BLaER1 (cell line): ENCODE results near the gene IPO8.
"Not testable (repeated sequence)": the region's sequence is repeated elsewhere in the genome, so short reads cannot be mapped to it uniquely, and the experiment has no call there.

Experiments
- H3K27ac ChIP-seq: shearing (Covaris generic); formaldehyde crosslinking; 2 replicates; pipeline ENCODE4 v1.8.1; 2022
- H3K27me3 ChIP-seq: shearing (Covaris generic); formaldehyde crosslinking; 2 replicates; pipeline ENCODE4 v1.8.1; 2022
- H3K36me3 ChIP-seq: shearing (Covaris generic); formaldehyde crosslinking; 2 replicates; pipeline ENCODE4 v1.8.1; 2022
- H3K4me1 ChIP-seq: shearing (Covaris generic); formaldehyde crosslinking; 2 replicates; pipeline ENCODE4 v1.8.1; 2022
- H3K4me2 ChIP-seq: shearing (Covaris generic); formaldehyde crosslinking; 2 replicates; pipeline ENCODE4 v1.8.1; 2022
- H3K4me3 ChIP-seq: shearing (Covaris generic); formaldehyde crosslinking; 2 replicates; pipeline ENCODE4 v1.8.1; 2022
- H3K9ac ChIP-seq: shearing (Covaris generic); formaldehyde crosslinking; 2 replicates; pipeline ENCODE4 v1.8.1; 2022
- H3K9me3 ChIP-seq: shearing (Covaris generic); formaldehyde crosslinking; 2 replicates; pipeline ENCODE4 v1.8.1; 2022
- H4K20me1 ChIP-seq: shearing (Covaris generic); formaldehyde crosslinking; 2 replicates; pipeline ENCODE4 v1.8.1; 2022
- Cebpa-rat ChIP-seq: shearing (Covaris generic); IDR thresholded peaks from 2 replicates; pipeline ENCODE4 v1.8.1; 2022

The IPO8 gene

GRCh38 chr12:30631740-30632139 lies 63.9 kb downstream of the IPO8 start:
- H3K9me3 ChIP-seq, result no peaks in the 10 kb centered on the region
- no peak for TF ChIP-seq Cebpa-rat
- H3K4me3 ChIP-seq, result no peak overlapping the region
- H3K36me3 ChIP-seq, result peaks cover 77% of the 10 kb centered on the region
- no peak overlapping the region for H3K4me2 ChIP-seq
- no peaks in the 10 kb centered on the region for H4K20me1 ChIP-seq
- H3K9ac ChIP-seq, result no peak overlapping the region
- H3K27ac ChIP-seq, result no peak overlapping the region
- no peaks in the 10 kb centered on the region for H3K4me1 ChIP-seq
- no peaks in the 10 kb centered on the region for H3K27me3 ChIP-seq

- Histone ChIP-seq H3K4me1 (no peaks in the 10 kb centered on the region), H3K9me3 (no peaks in the 10 kb centered on the region), H3K27ac (no peak overlapping the region), H3K27me3 (no peaks in the 10 kb centered on the region), H3K9ac (no peak overlapping the region), H3K4me2 (no peak overlapping the region), H4K20me1 (no peaks in the 10 kb centered on the region), H3K4me3 (no peak overlapping the region), H3K36me3 (peaks cover 70% of the 10 kb centered on the region)
- no peak for TF ChIP-seq Cebpa-rat
Observed at GRCh38 chr12:30630979-30631285, 64.7 kb downstream of the IPO8 start.

DNA sequence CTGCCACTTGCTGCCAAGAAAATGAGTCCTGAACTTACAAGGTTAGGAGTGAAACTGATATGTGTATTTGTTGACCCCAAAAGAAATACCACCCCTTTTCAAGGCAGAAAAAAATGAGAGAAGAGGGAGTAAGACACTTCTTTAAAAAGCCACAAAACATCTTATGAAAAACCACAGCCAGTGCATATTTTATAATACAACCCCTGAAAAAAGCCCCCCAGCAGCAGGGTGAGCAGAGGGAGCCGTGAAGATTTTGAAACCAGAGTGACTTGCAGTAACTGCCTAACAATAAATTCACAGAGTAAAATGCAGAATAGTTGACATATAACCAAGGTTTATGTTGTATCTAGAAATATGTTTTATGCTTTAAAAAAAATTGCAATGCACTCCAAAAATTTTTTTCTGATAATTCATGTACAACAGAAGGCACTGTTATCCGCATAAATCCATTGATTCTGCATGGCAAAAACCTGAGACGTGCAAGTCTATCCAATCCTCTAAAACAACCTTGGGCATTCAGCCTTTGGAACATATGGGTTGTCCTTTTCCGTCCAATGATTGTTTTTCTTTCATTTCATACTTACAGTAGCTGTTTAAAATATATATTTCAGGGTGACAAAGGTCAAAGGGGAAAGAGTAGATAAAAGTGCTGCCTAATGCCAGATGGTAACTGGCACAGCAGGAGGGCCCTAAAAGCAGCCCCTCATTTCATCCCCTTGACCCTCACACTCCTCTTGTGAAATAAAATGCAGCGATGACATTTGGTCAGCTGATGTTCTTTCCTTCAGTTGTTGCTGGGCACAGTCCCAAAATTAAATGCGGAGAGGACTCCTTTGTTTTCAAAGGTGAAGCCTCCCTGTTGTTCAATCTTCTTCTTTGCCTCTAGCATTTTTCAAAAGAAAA lies 65.3 kb downstream of the IPO8 start:
- H4K20me1 ChIP-seq, result no peaks in the 10 kb centered on the region
- no peak overlapping the region for H3K4me3 ChIP-seq
- H3K4me2 ChIP-seq, result no peak overlapping the region
- peaks cover 65% of the 10 kb centered on the region for H3K36me3 ChIP-seq
- no peak for TF ChIP-seq Cebpa-rat
- no peak overlapping the region for H3K27ac ChIP-seq
- H3K9me3 ChIP-seq, result no peaks in the 10 kb centered on the region
- no peaks in the 10 kb centered on the region for H3K27me3 ChIP-seq
- H3K9ac ChIP-seq, result no peak overlapping the region
- no peaks in the 10 kb centered on the region for H3K4me1 ChIP-seq

DNA sequence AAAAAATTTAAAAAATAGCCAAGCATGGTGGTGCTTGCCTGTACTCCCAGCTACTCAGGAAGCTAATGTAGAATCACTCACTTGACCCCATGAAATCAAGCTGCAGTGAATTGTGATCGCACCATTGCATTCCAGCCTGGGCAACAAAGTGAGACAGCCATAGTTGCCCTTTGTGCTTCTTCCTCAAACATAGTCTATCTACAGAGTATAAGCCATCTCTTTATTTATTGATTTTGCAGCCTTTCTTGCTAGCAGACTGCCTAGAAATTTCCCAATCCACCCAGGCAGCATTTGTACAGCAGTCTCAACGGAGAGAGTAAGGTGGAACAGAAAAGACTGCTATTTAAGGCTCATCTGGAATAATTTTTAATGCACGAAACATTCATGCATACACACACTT lies 68.8 kb downstream of the IPO8 start:
- no peak overlapping the region for H3K27ac ChIP-seq
- H3K9ac ChIP-seq, result no peak overlapping the region
- no peak for TF ChIP-seq Cebpa-rat
- no peaks in the 10 kb centered on the region for H4K20me1 ChIP-seq
- H3K4me1 ChIP-seq, result no peaks in the 10 kb centered on the region
- H3K36me3 ChIP-seq, result peaks cover 38% of the 10 kb centered on the region
- H3K4me3 ChIP-seq, result no peak overlapping the region
- no peak overlapping the region for H3K4me2 ChIP-seq
- H3K9me3 ChIP-seq, result no peaks in the 10 kb centered on the region
- H3K27me3 ChIP-seq, result no peaks in the 10 kb centered on the region

- H3K4me1 ChIP-seq, result no peaks in the 10 kb centered on the region
- no peaks in the 10 kb centered on the region for H3K27me3 ChIP-seq
- no peak overlapping the region for H3K4me3 ChIP-seq
- no peak overlapping the region for H3K4me2 ChIP-seq
- H4K20me1 ChIP-seq, result no peaks in the 10 kb centered on the region
- no peak for TF ChIP-seq Cebpa-rat
- H3K9me3 ChIP-seq, result no peaks in the 10 kb centered on the region
- peaks cover 10% of the 10 kb centered on the region for H3K36me3 ChIP-seq
- no peak overlapping the region for H3K9ac ChIP-seq
- H3K27ac ChIP-seq, result no peak overlapping the region
Observed at GRCh38 chr12:30624009-30624408, 71.7 kb downstream of the IPO8 start.

- Histone ChIP-seq H3K36me3 (no peaks in the 10 kb centered on the region), H3K4me1 (no peaks in the 10 kb centered on the region), H3K27me3 (no peaks in the 10 kb centered on the region), H3K4me3 (no peak overlapping the region), H4K20me1 (no peaks in the 10 kb centered on the region), H3K4me2 (no peak overlapping the region), H3K9ac (no peak overlapping the region), H3K27ac (no peak overlapping the region), H3K9me3 (no peaks in the 10 kb centered on the region)
- no peak for TF ChIP-seq Cebpa-rat
Observed at GRCh38 chr12:30622509-30622908, 73.2 kb downstream of the IPO8 start.

- not testable (repeated sequence) for H3K27ac ChIP-seq, H3K36me3 ChIP-seq, H3K4me1 ChIP-seq, H3K4me2 ChIP-seq, H3K4me3 ChIP-seq, H3K9me3 ChIP-seq, H3K27me3 ChIP-seq, H4K20me1 ChIP-seq, H3K9ac ChIP-seq
Observed at GRCh38 chr12:30621663-30622241, 73.9 kb downstream of the IPO8 start.

DNA sequence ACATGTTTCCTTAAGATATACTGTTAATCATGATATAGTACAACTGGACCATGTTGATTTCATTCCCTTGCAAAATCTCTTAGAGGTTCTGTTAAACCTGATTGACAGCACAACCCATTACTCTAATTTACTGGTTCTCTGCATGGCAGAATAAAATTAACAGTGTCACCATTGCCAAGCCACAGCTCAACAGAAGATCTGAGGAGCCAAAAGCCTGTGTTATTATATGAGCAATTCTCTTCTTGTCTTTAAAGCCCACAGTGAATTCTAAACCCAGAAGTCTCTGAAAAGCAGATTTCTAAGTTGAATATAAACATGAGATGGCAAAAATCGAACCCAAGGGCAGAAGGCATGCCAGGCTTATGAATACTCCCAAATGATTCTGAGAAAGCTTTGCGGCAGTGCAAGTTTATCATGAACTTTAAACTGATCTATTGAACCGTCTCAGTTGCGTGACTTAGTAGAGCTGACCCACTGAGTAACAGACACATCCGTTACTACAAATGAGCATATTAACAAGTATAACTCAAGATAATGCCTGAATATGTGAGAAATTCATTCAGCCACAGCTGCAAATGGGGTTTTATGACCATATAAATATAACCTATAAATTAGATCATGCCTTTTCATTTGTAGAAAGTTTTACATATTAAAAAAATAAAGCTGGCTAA lies 78.2 kb downstream of the IPO8 start:
- Histone ChIP-seq H3K27me3 (no peaks in the 10 kb centered on the region), H3K4me3 (no peak overlapping the region), H3K9me3 (no peaks in the 10 kb centered on the region), H3K9ac (no peak overlapping the region), H3K4me2 (no peak overlapping the region), H4K20me1 (no peaks in the 10 kb centered on the region), H3K27ac (no peak overlapping the region), H3K4me1 (no peaks in the 10 kb centered on the region), H3K36me3 (no peaks in the 10 kb centered on the region)
- no peak for TF ChIP-seq Cebpa-rat

DNA sequence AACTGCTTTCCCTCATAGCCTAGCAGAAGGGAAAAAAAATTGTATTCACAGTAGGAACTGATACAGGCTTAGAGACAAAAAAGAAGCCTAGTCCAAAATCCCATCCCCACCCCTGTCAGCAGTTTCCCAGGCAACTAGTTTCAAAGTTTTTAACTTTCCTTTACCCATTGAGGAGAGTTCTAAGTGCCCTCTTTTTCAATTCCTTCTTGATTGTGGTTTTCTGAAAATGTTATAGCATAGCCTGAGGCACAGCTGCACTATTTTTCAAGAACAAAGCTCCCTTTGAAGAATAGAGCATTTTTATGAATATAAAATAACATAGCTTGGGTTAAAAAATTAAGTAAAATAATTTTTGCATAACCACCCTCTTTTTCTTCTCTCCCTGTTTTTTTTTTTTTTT lies 81.6 kb downstream of the IPO8 start:
- no peaks in the 10 kb centered on the region for H3K27me3 ChIP-seq
- no peak overlapping the region for H3K27ac ChIP-seq
- TF ChIP-seq Cebpa-rat, result no peak
- no peaks in the 10 kb centered on the region for H3K36me3 ChIP-seq
- no peaks in the 10 kb centered on the region for H4K20me1 ChIP-seq
- H3K4me1 ChIP-seq, result no peaks in the 10 kb centered on the region
- H3K9ac ChIP-seq, result no peak overlapping the region
- H3K9me3 ChIP-seq, result no peaks in the 10 kb centered on the region; the same call in 1 of the 2 replicates
- no peak overlapping the region for H3K4me3 ChIP-seq
- H3K4me2 ChIP-seq, result no peak overlapping the region

DNA sequence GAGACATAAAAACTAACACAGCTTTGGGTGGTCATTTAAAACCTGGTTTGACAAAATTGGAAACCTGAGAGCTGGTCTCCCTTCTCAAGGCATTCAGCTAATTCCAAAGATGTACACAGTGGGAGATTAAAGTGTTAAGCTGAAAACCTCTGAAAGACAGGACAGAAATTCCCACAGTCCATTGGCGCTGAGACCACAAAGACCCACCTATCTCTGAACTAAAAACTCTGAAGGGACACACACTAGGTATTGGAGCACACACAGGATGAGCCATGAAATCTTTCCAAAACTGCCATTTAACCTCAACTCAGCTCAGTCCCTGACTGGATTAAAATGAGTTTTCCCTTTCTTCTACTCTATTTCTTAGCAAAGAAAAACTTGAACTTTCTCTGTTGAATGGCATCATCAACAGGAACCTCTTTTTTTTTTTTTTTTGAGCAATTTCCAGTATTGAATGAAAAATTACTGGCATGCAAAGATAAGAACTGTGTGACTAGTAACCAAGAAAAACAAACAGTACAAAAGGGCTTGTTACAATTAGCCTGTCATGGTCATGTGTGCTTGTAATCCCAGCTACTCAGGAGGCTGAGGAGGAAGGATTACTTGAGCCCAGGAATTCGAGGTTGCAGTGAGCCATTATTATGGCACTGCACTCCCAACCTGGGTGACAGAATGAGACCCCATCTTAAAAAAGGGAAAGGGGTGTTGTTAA lies 82.4 kb downstream of the IPO8 start:
- no peaks in the 10 kb centered on the region for H3K4me1 ChIP-seq
- H3K27me3 ChIP-seq, result no peaks in the 10 kb centered on the region
- no peak overlapping the region for H3K27ac ChIP-seq
- H3K4me3 ChIP-seq, result no peak overlapping the region
- no peaks in the 10 kb centered on the region for H3K36me3 ChIP-seq
- TF ChIP-seq Cebpa-rat, result no peak
- no peak overlapping the region for H3K4me2 ChIP-seq
- H3K9me3 ChIP-seq, result no peaks in the 10 kb centered on the region; the same call in 1 of the 2 replicates
- H3K9ac ChIP-seq, result no peak overlapping the region
- no peaks in the 10 kb centered on the region for H4K20me1 ChIP-seq
